Astrocyte of the cerebellum (primary cell): ENCODE data around the gene S100A14.
"Not testable (repeated sequence)": the region's sequence is repeated elsewhere in the genome, so short reads cannot be mapped to it uniquely, and the experiment has no call there.

Experiments
- DNase-seq: peaks from one replicate; pipeline ENCODE4 v3.0.0-alpha.2; 2011; ENCODE audit warnings: low read depth
- H3K4me3 ChIP-seq: 2 replicates; pipeline ENCODE4 v1.5.1; 2011; ENCODE audit warnings: mild to moderate bottlenecking, low read depth, low read length, moderate library complexity
- CTCF ChIP-seq: IDR thresholded peaks from 2 replicates; pipeline ENCODE4 v1.5.1; 2012; ENCODE audit warnings: low read length, low read depth, moderate library complexity, mild to moderate bottlenecking; ENCODE audit errors: missing control alignments
- in situ Hi-C: cut with HindIII; loops from 2 replicates; pipeline ENCODE4 v1.10.0; 2017; ENCODE audit warnings: low sequenced_read_pairs

Gene S100A14

GRCh38 chr1:153583976-153584375 lies 32.1 kb downstream of the S100A14 start:
- no peak overlapping the region for H3K4me3 ChIP-seq
- in situ Hi-C loops, result no loop called here
- TF ChIP-seq CTCF, result no peak
- no peak for DNase-seq

- DNase-seq, in situ Hi-C loops, H3K4me3 ChIP-seq: not testable (repeated sequence)
These were observed 32.6 kb downstream of the S100A14 start for GRCh38 chr1:153583514-153583913.

- in situ Hi-C loops, H3K4me3 ChIP-seq, DNase-seq: not testable (repeated sequence)
These were observed 33.3 kb downstream of the S100A14 start for GRCh38 chr1:153582836-153583235.

GRCh38 chr1:153578936-153579335 lies 37.2 kb downstream of the S100A14 start:
- DNase-seq, result no peak
- TF ChIP-seq CTCF, result no peak
- H3K4me3 ChIP-seq, result no peak overlapping the region
- in situ Hi-C loops, result no loop called here

GRCh38 chr1:153578490-153578889 lies 37.6 kb downstream of the S100A14 start:
- H3K4me3 ChIP-seq, result no peak overlapping the region
- TF ChIP-seq CTCF, result no peak
- in situ Hi-C loops, result no loop called here
- DNase-seq, result no peak

GRCh38 chr1:153577624-153578051 lies 38.5 kb downstream of the S100A14 start:
- no peak for TF ChIP-seq CTCF

GRCh38 chr1:153577138-153577537 lies 39.0 kb downstream of the S100A14 start:
- DNase-seq, result no peak
- no peak for TF ChIP-seq CTCF
- no peak overlapping the region for H3K4me3 ChIP-seq
- in situ Hi-C loops, result no loop called here

More at GRCh38 chr1:153577624-153578051, 38.5 kb downstream of the S100A14 start:
- DNase-seq, result no peak
- H3K4me3 ChIP-seq, result no peak overlapping the region
- in situ Hi-C loops, result no loop called here

- H3K4me3 ChIP-seq, in situ Hi-C loops, DNase-seq: not testable (repeated sequence)
These were observed 40.6 kb downstream of the S100A14 start for GRCh38 chr1:153575497-153575896.

- H3K4me3 ChIP-seq, DNase-seq, in situ Hi-C loops: not testable (repeated sequence)
These were observed 41.0 kb downstream of the S100A14 start for GRCh38 chr1:153575081-153575491.
